Adrenal gland (tissue), 5 donors: ENCODE measurements around the gene USP6NL.

Experiments used
- POLR2A ChIP-seq, 2 donors: fragments of 450-650 bp; IDR thresholded peaks; one replicate each; pipeline ENCODE4 v1.6.1; 2017; ENCODE audit warnings: antibody characterized with exemption in 2 of 2, mild to moderate bottlenecking in 2 of 2, moderate library complexity in 1 of 2
- TF ChIP-seq, protein P1 (sequence below), 6 experiments: fragments of 450-650 bp in 4 of 6; fragments of 200-600 bp in 2 of 6; sonication (generic) in 1 of 6; IDR thresholded peaks; 1 replicate in 5 of 6; 2 replicates in 1 of 6; pipeline versions ENCODE4 v1.5.1 to v1.8.0; 2016 to 2021; ENCODE audit warnings: antibody characterized with exemption in 6 of 6, mild to moderate bottlenecking in 2 of 6, moderate library complexity in 1 of 6
- donor health status: DM: no; HTN: no; CAD: no.

DNA sequence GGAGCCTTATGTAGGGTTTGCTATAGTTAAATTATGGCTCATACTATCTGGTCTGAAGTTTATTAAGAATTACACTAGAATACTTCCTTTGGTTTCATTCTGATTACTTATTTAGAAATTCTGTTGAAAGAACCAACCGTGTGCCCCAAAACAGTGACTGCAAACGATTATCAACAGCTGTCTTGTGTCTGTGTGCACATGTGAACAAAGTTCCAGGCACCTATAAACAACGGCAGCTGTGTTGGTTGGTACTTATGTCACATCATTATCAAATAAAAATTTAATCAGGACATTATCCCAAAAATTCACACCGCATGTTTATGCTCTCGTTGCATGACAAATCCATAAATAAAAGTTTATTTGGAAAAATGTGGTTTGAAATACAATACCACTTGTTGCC, 80.6 kb downstream of the USP6NL start:
- TF ChIP-seq, protein P1, sequence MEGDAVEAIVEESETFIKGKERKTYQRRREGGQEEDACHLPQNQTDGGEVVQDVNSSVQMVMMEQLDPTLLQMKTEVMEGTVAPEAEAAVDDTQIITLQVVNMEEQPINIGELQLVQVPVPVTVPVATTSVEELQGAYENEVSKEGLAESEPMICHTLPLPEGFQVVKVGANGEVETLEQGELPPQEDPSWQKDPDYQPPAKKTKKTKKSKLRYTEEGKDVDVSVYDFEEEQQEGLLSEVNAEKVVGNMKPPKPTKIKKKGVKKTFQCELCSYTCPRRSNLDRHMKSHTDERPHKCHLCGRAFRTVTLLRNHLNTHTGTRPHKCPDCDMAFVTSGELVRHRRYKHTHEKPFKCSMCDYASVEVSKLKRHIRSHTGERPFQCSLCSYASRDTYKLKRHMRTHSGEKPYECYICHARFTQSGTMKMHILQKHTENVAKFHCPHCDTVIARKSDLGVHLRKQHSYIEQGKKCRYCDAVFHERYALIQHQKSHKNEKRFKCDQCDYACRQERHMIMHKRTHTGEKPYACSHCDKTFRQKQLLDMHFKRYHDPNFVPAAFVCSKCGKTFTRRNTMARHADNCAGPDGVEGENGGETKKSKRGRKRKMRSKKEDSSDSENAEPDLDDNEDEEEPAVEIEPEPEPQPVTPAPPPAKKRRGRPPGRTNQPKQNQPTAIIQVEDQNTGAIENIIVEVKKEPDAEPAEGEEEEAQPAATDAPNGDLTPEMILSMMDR (IDR thresholded peaks at IDR 0.05) = no peak
- no peak for TF ChIP-seq POLR2A (IDR thresholded peaks at IDR 0.05)
